H9 (cell line): Measurements from ENCODE around the gene GPR42. TPM values are rescaled to one million over a fixed set of nuclear protein-coding genes. Genes with fewer than 3 reads are reported as not detected.

Experiments
- DNase-seq: peaks from one replicate; pipeline ENCODE4 v3.0.0-alpha.2; 2017
- H2AFZ ChIP-seq: one replicate; pipeline ENCODE4 v1.6.1; 2013; ENCODE audit warnings: mild to moderate bottlenecking, low read length, control low read depth, moderate library complexity
- H2AK5ac ChIP-seq: 2 replicates; pipeline ENCODE4 v1.6.1; 2013; ENCODE audit warnings: low read length, control low read depth, mixed read lengths; ENCODE audit not compliant: insufficient read length
- H2BK120ac ChIP-seq: one replicate; pipeline ENCODE4 v1.6.1; 2013; ENCODE audit warnings: low read depth, mild to moderate bottlenecking, low read length, control low read depth, inconsistent platforms; ENCODE audit not compliant: poor library complexity, severe bottlenecking
- H2BK12ac ChIP-seq: 2 replicates; pipeline ENCODE4 v1.6.1; 2013; ENCODE audit warnings: low read length, control low read depth, mixed read lengths, low read depth; ENCODE audit not compliant: insufficient read length
- H2BK15ac ChIP-seq: 2 replicates; pipeline ENCODE4 v1.6.1; 2013; ENCODE audit warnings: low read depth, low read length, control low read depth
- H2BK20ac ChIP-seq: one replicate; pipeline ENCODE4 v1.6.1; 2013; ENCODE audit warnings: low read depth, mild to moderate bottlenecking, low read length, control low read depth, inconsistent platforms; ENCODE audit not compliant: poor library complexity, severe bottlenecking
- H2BK5ac ChIP-seq: 2 replicates; pipeline ENCODE4 v1.6.1; 2013; ENCODE audit warnings: low read length, control low read depth, mixed read lengths; ENCODE audit not compliant: insufficient read length
- H3K14ac ChIP-seq: 2 replicates; pipeline ENCODE4 v1.6.1; 2013; ENCODE audit warnings: low read length, control low read depth; ENCODE audit not compliant: insufficient read depth
- H3K18ac ChIP-seq: 2 replicates; pipeline ENCODE4 v1.6.1; 2013; ENCODE audit warnings: low read depth, mild to moderate bottlenecking, mixed read lengths, low read length, control low read depth; ENCODE audit not compliant: insufficient read length
- H3K23ac ChIP-seq: 2 replicates; pipeline ENCODE4 v1.6.1; 2013; ENCODE audit warnings: low read length, control low read depth, mixed read lengths, low read depth; ENCODE audit not compliant: insufficient read length
- H3K23me2 ChIP-seq: 2 replicates; pipeline ENCODE4 v1.6.1; 2013; ENCODE audit warnings: low read depth, mild to moderate bottlenecking, mixed read lengths, low read length, control low read depth; ENCODE audit not compliant: insufficient read length, poor library complexity, severe bottlenecking
- H3K27ac ChIP-seq: 2 replicates; pipeline ENCODE4 v1.5.1; 2013; ENCODE audit warnings: low read length, control low read depth, mixed read lengths, low read depth; ENCODE audit not compliant: insufficient read length
- H3K27me3 ChIP-seq: 2 replicates; pipeline ENCODE4 v1.6.1; 2013; ENCODE audit warnings: low read length, control low read depth, inconsistent platforms; ENCODE audit not compliant: insufficient read depth
- H3K4ac ChIP-seq: 2 replicates; pipeline ENCODE4 v1.6.1; 2013; ENCODE audit warnings: low read depth, mild to moderate bottlenecking, control low read depth, inconsistent platforms, low read length, moderate library complexity
- H3K4me1 ChIP-seq: 2 replicates; pipeline ENCODE4 v1.6.1; 2013; ENCODE audit warnings: low read length, control low read depth, inconsistent platforms; ENCODE audit not compliant: insufficient read depth
- H3K4me2 ChIP-seq: 2 replicates; pipeline ENCODE4 v1.6.1; 2013; ENCODE audit warnings: low read length, control low read depth, mixed read lengths; ENCODE audit not compliant: insufficient read length, insufficient read depth
- H3K56ac ChIP-seq: 2 replicates; pipeline ENCODE4 v1.6.1; 2013; ENCODE audit warnings: low read depth, mild to moderate bottlenecking, mixed read lengths, low read length, control low read depth; ENCODE audit not compliant: insufficient read length
- H3K79me1 ChIP-seq: 2 replicates; pipeline ENCODE4 v1.6.1; 2013; ENCODE audit warnings: low read depth, mild to moderate bottlenecking, moderate library complexity, low read length, control low read depth, inconsistent platforms; ENCODE audit not compliant: insufficient read depth, poor library complexity, severe bottlenecking
- H3K79me2 ChIP-seq: 2 replicates; pipeline ENCODE4 v1.6.1; 2013; ENCODE audit warnings: low read length, control low read depth, inconsistent platforms; ENCODE audit not compliant: insufficient read depth
- H3K9ac ChIP-seq: 2 replicates; pipeline ENCODE4 v1.6.1; 2013; ENCODE audit warnings: low read length, control low read depth, mixed read lengths; ENCODE audit not compliant: insufficient read length; ENCODE audit errors: extremely low read depth
- H3K9me3 ChIP-seq: one replicate; pipeline ENCODE4 v1.6.1; 2013; ENCODE audit warnings: low read depth, low read length, inconsistent platforms; ENCODE audit not compliant: control insufficient read depth
- H3T11ph ChIP-seq: one replicate; pipeline ENCODE4 v1.6.1; 2013; ENCODE audit warnings: mild to moderate bottlenecking, low read length, control low read depth, inconsistent platforms
- H4K20me1 ChIP-seq: one replicate; pipeline ENCODE4 v1.6.1; 2013; ENCODE audit not compliant: control insufficient read depth, insufficient read length, insufficient read depth
- H4K5ac ChIP-seq: 2 replicates; pipeline ENCODE4 v1.6.1; 2013; ENCODE audit warnings: low read depth, mild to moderate bottlenecking, mixed read lengths, low read length, control low read depth; ENCODE audit not compliant: insufficient read length
- H4K8ac ChIP-seq: replicated peaks from 2 replicates; pipeline ENCODE4 v1.6.1; 2013; ENCODE audit warnings: low read length, control low read depth, mixed read lengths, low read depth; ENCODE audit not compliant: insufficient read length
- H4K91ac ChIP-seq: 2 replicates; pipeline ENCODE4 v1.6.1; 2013; ENCODE audit warnings: low read depth, mild to moderate bottlenecking, moderate library complexity, mixed read lengths, low read length, control low read depth; ENCODE audit not compliant: insufficient read length
- H3K27ac Mint-ChIP-seq, 3 experiments: 2 replicates in 2 of 3; 3 replicates in 1 of 3; pipeline ENCODE4 v1.8.0; 2020 to 2021; ENCODE audit warnings: mixed read lengths in 3 of 3, mild to moderate bottlenecking in 1 of 3, moderate library complexity in 1 of 3
- H3K27me3 Mint-ChIP-seq: 2 replicates; pipeline ENCODE4 v1.8.0; 2021; ENCODE audit warnings: low read depth, mild to moderate bottlenecking, moderate library complexity, mixed read lengths
- H3K36me3 Mint-ChIP-seq, 3 experiments: 2 replicates in 2 of 3; 3 replicates in 1 of 3; pipeline ENCODE4 v1.8.0; 2020 to 2021; ENCODE audit warnings: low read depth in 3 of 3, mixed read lengths in 3 of 3; ENCODE audit not compliant: insufficient read depth in 1 of 3
- H3K4me1 Mint-ChIP-seq, 2 experiments: 2 replicates each; pipeline ENCODE4 v1.8.0; 2020; ENCODE audit warnings: mixed read lengths in 2 of 2
- H3K4me3 Mint-ChIP-seq, 2 experiments: 2 replicates in 1 of 2; 3 replicates in 1 of 2; pipeline ENCODE4 v1.8.0; 2020 to 2021; ENCODE audit warnings: mild to moderate bottlenecking in 2 of 2, mixed read lengths in 2 of 2, moderate library complexity in 1 of 2
- H3K9me3 Mint-ChIP-seq, 2 experiments: 2 replicates in 1 of 2; 3 replicates in 1 of 2; pipeline ENCODE4 v1.8.0; 2020; ENCODE audit warnings: mild to moderate bottlenecking in 2 of 2, mixed read lengths in 2 of 2, moderate library complexity in 1 of 2
- CTCF ChIP-seq: fragments of 200-600 bp; sonication (generic); conservative IDR thresholded peaks from 3 replicates; pipeline ENCODE4 v1.8.0; 2021; ENCODE audit warnings: antibody characterized with exemption, mild to moderate bottlenecking
- WGBS: extraction: QIAGEN DNeasy Blood & Tissue Kit; methylation state at CpG from one replicate; pipeline ENCODE4 v1.1.7; 2013; ENCODE audit warnings: missing lambda C conversion rate, low lambda C conversion rate, mixed read lengths; ENCODE audit not compliant: insufficient read length; ENCODE audit errors: extremely low coverage; 5-methylcytosine and 5-hydroxymethylcytosine counted together
- total RNA-seq: library from RNA; stranded (reverse); gene quantifications from 2 replicates; pipeline ENCODE4 v1.2.1, GENCODE V29; 2021

The GPR42 gene
- total RNA-seq, 1 experiment from 2014 or later = not detected

GRCh38 chr19:35383536-35383935 lies 12.7 kb downstream of the GPR42 start:
- no peak overlapping the region for H3K27ac ChIP-seq
- H2BK120ac ChIP-seq = no peak overlapping the region
- TF ChIP-seq CTCF = no peak
- H3K18ac ChIP-seq = no peak overlapping the region
- Mint-ChIP-seq H3K4me3 (no peak overlapping the region), H3K27ac (no peak overlapping the region), H3K4me1 (peaks cover 5 to 7% of the 10 kb centered on the region in 2 experiments), H3K36me3 (peaks cover 5 to 11% (median 9%) of the 10 kb centered on the region in 3 experiments; a peak in 6 of 7 replicates), H3K27me3 (peaks cover 33% of the 10 kb centered on the region), H3K9me3 (peaks cover 42 to 55% of the 10 kb centered on the region in 2 experiments)
- WGBS = no CpG with 5 or more reads among the region's 2 CpGs
- no peak overlapping the region for H3K4me2 ChIP-seq
- no peak overlapping the region for H4K8ac ChIP-seq
- no peaks in the 10 kb centered on the region for H3K79me2 ChIP-seq
- H3K14ac ChIP-seq = no peak overlapping the region
- no peak overlapping the region for H2BK20ac ChIP-seq
- H3K4ac ChIP-seq = no peak overlapping the region
- H3T11ph ChIP-seq = no peak overlapping the region
- no peak overlapping the region for H2BK12ac ChIP-seq
- no peaks in the 10 kb centered on the region for H4K20me1 ChIP-seq
- H2AFZ ChIP-seq = no peak overlapping the region
- no peak overlapping the region for H2BK5ac ChIP-seq
- no peaks in the 10 kb centered on the region for H3K23me2 ChIP-seq
- no peaks in the 10 kb centered on the region for H3K79me1 ChIP-seq
- H3K23ac ChIP-seq = no peak overlapping the region
- H2BK15ac ChIP-seq = no peak overlapping the region
- H3K56ac ChIP-seq = no peak overlapping the region
- H4K5ac ChIP-seq = no peak overlapping the region
- no peak overlapping the region for H2AK5ac ChIP-seq
- no peak for DNase-seq
- H3K9ac ChIP-seq = no peak overlapping the region
- peaks cover 20% of the 10 kb centered on the region for H3K9me3 ChIP-seq
- no peak overlapping the region for H4K91ac ChIP-seq
- no peaks in the 10 kb centered on the region for H3K27me3 ChIP-seq
- H3K4me1 ChIP-seq = no peaks in the 10 kb centered on the region
